NK-92 (cell line): Measurements from ENCODE around the gene ZDHHC12.

Experiments
- DNase-seq: peaks from one replicate; lab custom pipeline; 2025; ENCODE audit not compliant: unreplicated experiment; lab: John Stamatoyannopoulos, UW

The ZDHHC12 gene

GRCh38 chr9:128729766-128730517 is 6.0 kb upstream of the ZDHHC12 start:
- no peak for DNase-seq

DNA sequence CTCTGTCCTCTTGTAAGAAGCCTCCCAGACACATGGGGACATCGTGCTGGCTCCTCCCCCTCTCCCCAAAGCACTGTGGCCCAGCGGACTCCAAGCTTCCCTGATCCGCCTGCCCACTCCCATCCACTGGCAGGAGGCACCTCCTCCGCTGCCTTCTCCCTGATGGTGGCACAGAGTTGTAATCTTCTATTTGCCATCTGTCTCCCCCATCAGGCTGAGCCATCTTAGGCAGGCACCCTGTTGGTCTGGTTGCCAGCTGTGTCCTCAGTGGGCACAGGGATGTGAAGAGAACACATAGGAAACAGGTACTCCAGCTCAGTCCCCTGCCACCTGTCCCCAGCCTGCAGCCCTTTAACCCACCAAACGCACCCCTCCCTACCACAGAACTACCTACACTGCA is 5.4 kb upstream of the ZDHHC12 start:
- no peak for DNase-seq

GRCh38 chr9:128728298-128728697 is 4.4 kb upstream of the ZDHHC12 start:
- DNase-seq = no peak

DNA sequence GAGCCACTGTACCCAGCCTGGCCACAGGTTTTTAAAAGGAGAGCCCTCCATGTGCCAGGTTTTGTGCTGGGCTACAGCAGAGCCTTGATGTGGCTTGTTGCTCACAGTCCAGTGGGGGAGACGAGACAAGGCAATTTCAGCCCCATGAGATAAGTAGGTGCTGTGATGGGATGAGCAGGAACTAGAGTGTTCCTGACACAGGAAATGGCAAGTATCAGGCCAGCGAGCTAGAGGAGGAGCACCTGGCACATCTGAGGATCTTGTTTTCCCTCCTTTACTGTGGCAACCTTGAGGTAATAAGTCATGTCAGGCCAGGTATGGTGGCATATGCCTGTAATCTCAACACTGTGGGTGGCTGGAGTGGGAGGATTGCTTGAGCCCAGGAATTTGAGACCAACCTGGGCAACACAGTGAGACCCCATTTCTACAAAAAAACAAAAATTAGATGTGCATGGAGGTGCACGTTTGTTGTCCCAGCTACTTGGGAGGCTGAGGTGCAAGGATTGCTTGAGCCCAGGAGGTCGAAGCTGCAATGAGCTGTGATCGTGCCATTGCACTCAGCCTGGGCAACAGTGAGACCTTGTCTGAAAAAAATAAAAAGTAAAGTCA is 3.8 kb upstream of the ZDHHC12 start:
- no peak for DNase-seq

GRCh38 chr9:128724744-128725211 is 851 bp upstream of the ZDHHC12 start:
- no peak for DNase-seq

DNA sequence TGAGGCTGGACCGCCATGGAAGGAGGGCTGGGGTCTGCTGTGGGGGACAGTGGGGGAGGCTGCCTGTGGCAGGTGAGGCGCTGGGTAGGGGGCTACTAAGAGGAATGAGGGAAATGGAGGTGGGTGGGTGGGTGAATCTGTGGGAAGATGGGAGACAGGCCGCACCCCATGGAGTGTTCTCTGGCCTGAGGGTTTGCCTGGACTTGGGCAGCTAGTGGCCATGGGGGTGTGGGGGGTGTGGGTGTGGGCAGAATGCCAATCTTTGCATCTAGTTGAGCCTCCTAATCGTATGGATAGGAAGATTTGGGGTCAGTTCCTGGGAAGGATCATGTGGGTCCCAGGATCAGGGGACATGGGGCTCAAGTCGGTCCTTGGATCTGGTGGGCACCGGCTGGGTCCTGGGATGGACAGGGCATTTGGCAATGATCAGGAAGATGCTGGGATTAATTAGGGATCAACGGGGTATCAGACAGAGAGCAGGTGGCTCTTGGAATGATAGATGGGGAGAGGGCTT is 518 bp downstream of the ZDHHC12 start:
- no peak for DNase-seq

DNA sequence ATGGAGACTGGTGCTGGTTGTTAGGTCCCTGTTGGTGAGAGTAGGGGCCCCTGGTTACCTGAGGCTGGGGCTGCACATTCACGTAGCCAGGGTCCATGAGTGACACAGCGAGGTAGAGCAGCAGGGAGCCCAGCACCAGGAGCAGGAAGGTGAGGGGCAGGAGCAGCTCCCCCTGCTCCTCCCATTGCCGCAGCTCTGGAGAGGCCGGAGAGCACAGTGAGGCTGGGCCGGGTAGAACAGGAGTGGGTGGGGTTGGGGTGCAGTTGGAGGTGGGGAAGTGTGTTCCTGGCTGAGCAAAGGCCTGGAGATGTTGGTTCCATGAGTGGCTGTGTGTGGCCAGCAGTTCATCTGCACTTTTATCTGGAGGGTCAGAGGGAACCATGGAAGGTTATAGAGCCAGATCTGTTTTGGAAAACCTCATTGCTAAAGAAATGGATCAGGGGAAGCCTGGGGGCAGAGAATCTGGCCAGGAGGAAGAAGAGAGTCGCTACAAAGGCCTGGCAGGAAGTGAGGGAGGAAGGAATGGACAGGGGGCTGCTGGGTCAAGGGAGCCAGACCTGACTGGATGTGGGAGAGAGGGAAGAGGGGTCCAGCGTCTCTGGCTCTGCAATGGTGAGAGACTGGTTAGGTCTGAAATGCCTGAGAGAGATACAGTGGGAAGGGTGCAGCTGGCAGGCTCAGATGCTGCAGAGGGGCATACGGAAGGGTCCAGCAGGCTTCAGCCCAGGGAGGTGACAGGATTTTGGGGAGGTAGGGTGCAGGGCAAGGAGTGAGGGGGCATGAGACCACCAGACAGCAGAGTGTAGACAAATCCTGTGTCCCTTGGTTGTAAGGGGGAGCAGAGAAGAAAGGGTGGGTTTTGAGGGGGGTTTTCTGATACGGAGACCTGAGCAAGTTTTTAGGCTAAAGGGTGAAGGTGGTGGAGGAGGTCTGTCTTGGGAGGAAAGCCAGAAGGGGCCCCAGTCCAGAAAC is 1.3 kb downstream of the ZDHHC12 start:
- DNase-seq = no peak

DNA sequence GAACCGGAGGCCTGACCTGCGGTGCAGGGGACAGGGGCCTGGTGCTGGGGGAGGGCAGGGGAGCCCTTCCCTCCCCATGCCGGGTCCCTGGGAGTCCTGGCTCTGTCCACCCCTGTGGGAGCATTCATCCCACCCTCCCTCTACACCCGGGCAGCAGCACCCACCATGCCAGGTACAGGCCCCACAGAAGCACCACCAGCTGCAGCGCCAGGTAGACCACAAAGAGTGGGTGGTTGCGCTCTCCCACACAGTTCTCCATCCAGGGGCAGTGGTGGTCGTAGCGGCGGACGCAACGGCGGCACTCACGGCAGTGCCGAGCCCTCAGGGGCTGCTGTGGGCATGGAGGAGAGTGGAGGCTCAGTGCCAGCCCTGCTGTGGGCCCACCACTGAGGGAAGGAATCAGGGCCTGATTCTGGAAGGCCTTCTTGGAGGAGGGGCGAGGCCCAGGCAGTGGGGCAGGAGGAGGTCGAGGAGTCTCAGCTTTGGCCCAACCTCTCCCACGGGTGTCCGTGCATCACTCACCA is 2.4 kb downstream of the ZDHHC12 start:
- no peak for DNase-seq

DNA sequence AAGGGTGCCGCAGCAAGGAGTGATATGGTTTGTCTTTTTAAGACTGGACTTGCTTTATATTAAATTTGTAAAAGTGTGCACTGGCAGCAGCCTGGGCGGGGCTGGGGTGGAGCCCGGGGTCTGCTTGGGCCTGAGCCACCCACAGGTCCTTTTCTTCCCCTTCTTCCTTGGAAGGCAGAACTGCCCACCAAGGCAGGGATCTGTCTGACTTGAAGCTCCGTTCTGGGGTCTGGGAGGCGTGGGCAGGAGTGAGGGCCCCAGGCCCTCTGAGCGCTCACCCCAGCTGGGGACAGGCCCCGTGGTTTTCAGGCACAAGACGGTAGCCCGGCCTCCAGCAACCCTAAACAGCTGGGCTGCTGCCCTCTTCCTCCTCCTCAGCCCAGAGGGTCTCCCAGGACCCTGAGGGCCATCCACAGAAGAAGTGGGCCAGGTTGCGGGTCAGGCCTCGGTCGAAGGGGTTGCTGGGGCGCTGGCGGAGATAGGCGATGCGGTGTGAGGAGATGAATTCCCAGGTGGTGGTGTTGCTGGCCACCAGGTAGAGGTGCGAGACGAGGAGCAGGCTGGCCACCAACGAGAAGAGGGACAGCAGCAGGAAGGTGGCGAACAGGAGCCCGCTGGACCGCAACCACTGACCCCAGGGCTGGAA is 3.0 kb downstream of the ZDHHC12 start:
- no peak for DNase-seq

GRCh38 chr9:128719919-128720605 is 3.9 kb downstream of the ZDHHC12 start:
- DNase-seq = no peak

- DNase-seq = no peak
Observed at GRCh38 chr9:128718475-128718874, 5.5 kb downstream of the ZDHHC12 start.

DNA sequence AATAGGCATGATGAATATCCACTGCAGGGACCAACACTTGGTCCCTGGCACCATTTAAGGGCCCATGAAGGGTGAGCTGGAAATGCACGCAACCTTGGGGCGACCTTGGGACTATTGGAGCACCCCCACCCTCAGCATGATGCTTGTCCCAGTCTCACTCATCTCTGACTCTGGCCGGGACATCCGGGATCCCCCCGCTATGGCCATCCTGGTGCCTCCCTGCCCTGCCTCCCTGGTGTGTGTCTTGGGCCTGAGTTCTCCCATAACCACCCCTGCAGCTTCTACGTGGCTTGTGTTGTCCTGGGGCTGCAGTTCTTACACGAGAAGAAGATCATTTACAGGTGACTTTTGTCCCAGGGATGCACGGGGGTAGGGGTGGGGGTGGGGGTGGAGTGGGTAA is 5.9 kb downstream of the ZDHHC12 start:
- DNase-seq = no peak

DNA sequence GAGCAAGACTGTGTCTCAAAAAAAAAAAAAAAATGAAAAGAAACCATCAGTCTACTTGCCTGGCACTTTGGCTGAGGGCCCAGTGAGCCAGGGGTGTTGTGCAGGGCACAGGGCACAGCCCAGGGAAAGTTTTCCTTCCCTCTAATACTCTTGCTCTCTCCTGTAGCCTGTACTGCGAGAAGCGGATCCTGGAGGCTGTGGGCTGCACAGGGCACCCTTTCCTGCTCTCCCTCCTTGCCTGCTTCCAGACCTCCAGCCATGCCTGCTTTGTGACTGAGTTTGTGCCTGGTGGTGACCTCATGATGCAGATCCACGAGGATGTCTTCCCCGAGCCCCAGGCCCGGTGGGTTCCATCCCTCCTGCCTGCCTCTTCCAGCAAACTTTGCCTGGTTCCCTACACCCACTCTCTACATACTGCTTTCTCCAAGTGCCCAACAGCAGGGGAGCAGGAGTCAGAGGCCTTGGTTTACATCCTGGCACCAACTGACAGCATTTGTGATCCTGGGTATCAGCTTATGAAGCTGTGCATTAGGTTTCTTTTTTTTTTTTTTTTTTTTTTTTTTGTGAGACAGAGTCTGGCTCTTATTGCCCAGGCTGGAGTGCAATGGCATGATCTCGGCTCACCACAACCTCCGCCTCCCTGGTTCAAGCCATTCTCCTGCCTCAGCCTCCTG is 7.2 kb downstream of the ZDHHC12 start:
- no peak for DNase-seq

DNA sequence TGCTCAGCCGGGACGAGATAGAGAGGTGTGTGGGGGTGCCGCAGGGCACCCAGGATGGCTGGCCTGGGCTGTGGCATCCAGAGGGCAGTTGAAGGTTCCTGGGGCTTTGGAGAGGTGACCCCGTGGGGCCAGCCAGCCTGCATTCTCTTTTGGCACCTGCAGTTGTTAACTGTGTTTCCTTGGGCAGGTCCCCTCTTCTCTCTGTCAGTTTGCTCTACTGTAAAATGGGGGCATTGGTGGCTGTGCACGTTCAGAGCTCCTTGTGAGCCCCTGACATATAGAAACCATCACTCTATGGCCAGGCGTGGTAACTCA is 8.5 kb downstream of the ZDHHC12 start:
- DNase-seq = no peak

DNA sequence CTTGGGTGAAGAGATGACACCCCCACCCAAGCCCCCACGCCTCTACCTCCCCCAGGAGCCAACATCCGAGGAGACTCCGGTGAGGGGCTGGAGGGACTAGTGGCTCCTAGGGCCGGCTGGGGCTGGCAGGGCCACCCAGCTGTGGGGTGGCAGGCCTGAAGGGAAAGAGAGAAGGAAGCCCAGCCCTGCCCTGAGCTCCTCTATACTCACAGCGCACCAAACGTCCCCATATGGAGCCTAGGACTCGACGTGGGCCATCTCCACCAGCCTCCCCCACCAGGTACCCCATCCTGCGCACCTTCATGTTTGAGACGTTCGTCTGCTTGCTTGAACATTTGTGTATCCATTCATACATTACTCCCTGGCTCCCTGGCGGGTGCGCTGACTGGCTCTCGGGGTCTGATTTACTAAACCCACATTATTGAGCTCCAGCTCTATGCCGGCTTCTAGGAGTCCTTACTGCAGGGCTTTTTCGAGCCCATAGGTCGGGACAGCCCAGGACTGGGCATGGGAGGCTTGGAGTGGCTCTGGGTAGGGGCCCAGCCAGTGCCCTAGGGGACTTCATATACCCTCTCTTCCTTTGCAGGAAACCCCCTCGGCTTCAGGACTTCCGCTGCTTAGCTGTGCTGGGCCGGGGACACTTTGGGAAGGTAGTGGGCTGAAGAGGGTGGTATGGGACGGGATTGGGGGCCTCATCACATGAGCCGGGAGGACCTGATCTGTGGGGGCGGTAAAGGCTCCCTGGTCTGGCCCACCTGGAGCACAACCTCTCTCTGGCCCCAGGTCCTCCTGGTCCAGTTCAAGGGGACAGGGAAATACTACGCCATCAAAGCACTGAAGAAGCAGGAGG is 9.1 kb downstream of the ZDHHC12 start:
- DNase-seq = no peak

GRCh38 chr9:128713941-128714573 is 9.9 kb downstream of the ZDHHC12 start:
- DNase-seq = no peak

GRCh38 chr9:128713411-128713780 is 10.5 kb downstream of the ZDHHC12 start:
- DNase-seq = no peak
